Fibroblast of skin of left biceps (primary cell): ENCODE measurements around the gene CSGALNACT2.

Experiments used
- DNase-seq, 2 experiments: peaks; one replicate each; pipeline ENCODE4 v3.0.0-alpha.2; 2013; ENCODE audit warnings: low read depth in 2 of 2

CSGALNACT2 gene

DNA sequence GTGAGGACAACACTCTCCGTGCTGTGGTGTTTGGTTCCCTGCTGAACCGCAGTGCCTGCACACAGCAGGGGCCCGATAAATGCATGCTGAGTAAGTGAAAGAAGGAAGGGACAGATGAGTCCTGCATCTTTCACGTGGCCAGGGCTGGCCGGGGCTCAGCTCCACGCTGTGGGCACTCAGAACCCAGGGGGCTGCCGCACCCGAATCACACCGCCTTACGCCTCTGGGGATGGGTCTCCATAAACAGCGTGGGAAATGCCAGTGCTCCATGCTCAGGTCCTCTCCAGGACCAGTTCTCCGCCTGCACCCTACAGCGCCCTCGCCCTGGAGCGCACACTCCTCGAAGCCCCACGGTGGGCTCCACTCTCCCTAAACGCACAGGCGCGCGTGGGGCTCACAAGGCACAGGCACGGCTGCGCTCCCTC lies 90.5 kb downstream of the CSGALNACT2 start:
- DNase-seq: no peak

DNA sequence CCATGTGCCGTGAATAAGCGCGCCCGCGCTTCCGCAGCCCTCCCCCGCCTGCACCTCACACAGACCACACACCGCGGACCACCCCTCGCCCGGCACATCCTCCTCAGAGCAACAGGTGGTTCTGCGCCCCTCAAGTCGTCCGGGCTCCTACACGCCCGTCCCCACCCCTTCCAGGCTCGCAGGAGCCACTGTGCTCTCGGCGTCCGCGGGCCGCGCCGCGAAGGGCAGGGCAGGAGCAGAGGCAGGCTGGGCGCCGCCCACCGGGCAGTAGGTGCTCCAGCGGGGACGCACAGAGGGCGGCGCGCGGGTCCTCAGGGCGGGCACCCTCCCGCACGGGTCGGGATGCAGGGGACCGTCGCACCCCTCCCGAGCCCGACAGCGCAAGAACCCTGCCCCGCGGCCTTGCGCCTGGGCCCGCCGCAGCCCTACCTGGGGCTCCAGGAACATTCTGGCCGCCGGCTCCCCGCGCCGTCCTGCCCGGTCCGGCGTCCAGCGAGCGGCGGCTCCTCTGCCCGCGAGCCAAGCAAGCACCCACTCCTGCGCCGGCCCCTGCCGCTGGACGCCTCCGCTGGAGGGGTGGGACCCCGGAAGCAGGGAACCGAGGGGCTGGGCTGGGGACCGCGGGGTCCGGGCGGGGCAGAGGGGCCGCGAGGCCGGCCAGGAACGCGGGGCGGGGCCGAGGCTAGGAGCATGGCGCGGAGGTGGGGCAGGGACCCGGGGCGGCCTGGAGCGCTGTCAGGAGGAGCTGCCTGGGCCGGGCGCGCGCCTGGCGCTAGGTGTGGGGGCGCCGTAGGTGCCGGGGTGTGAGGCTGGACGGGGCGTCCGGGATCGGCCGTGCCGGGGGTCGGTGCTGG lies 91.2 kb downstream of the CSGALNACT2 start:
- no peak for DNase-seq

DNA sequence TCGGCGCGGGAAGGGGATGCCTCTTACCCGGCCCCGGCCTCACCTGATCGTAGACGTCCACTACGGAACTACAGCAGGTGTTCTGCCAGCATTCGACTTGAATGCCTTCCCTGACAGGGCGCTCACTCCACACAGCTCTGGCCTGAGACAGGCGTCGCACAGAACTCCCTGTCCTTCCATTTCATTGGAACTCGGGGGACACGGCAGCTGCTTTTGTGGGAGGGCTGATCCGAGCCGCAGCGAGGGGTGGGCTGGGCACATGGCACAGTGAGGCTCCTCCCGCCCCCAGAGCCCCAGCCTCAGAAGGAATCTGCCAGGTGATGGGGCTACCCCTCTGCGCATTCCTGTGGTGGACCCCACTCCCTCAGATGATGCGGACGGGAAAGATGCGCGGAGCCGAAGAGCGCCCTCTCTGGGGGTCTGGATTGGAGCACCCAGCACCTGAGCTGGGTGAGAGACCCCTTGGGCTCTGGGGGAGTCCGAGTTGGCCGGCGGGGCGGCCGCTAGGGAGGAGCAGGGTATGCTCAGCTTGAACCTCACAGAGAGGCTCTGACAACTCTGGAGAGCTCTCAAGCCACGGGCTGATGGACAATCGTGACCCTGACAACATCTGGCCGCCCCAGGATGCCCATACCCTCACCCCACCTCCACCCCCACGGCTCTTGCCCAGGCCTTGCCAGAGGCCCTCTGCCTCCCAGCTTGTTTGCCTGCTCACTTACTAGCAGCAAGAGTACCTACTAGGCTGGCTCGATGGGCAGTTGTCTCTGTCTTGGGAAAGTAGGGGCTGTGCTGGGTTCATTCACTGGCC lies 92.1 kb downstream of the CSGALNACT2 start:
- DNase-seq: no peak

DNA sequence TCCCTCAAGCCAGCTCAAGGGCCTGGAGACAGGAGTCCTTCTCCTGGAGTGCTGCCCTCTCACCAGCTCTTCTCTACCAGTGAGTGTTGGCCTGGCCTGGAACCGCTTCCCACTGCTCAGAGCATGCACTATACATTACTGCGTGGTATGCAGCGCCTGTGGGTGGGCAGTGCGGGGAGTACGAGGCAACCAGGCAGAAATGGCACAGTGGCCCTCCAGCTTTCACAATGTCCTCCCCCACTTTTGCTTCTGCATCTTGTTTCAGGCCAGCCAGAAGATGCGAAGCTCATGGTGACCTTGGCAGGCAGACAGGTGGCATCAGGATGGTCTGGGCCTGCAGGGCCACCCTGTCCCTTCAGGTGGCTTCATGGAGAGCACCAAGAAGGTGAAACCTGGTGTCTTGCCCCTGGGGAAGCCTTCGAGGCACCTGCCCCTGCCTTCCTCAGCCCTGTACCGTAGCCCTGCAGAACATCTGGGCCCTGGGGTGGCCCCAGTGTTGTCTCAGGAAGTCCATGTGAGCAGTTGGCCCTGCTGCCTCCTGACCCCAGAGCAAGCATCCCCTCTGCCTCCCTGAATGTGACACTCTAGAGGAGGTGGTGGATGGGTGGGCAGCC lies 92.8 kb downstream of the CSGALNACT2 start:
- DNase-seq: no peak

DNA sequence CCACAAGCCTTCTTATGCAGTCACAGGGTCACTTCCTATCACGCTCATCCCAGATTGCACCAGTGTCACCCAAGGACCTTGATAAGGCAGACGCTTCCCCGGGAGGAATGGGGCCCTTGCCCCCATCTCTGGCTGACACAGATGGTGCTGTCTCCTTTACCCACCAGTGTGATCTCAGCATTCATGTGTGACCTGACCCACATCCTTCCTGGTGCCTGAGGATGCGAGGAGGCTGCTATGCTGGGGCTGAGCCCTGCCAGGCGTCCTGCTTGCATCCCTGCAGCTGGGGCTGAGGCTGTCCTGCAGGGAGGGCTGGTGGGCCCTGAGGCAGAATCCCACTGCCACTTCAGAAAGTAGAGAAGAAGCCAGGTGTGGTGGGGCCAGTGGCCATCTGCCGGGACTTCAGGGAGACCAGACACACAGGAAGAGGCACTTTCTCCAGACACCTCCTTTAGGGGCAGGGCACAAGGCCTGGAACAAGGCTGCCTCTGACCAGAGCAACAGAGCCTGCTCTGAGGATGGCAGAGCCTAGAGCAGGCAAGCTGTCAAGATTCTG lies 93.4 kb downstream of the CSGALNACT2 start:
- DNase-seq: no peak

DNA sequence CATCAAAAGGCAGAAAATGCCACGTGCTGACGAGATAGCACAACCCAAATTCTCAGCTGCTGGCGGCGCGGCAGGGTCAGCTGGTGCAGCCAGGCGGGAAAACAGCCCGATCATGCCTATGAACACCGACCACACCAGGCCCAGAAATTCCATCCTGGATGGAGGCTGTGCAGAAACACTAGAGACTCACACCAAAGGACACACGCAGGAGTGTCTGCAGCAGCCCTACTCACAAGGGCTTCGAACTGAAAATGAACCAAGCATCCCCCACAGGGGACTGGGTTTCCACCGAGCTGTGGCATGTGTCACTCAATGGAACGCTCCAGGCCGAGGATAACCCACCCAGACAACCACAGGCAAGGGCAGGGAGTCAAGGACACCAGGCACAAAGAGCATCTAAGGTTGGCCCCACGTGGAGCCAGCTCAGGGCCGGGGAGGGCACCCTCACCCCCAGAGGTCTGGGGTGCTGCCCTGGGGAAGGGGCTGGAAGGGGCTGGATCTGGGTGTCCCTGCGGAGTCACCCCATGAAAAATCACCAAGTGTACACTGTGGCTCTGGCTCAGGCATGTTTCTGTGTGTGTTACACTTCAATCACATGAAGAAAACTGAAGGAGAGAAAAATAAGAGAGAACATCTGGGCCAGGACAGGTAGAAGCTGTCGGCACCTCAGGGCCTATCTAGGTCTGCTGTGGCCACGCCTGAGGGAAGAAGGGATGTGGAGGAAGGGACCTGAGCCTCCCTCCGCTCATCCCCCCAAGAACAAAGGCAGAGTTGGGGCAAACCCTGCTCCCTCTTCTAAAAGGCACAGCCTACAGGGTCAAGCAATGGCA lies 95.6 kb downstream of the CSGALNACT2 start:
- DNase-seq: no peak

DNA sequence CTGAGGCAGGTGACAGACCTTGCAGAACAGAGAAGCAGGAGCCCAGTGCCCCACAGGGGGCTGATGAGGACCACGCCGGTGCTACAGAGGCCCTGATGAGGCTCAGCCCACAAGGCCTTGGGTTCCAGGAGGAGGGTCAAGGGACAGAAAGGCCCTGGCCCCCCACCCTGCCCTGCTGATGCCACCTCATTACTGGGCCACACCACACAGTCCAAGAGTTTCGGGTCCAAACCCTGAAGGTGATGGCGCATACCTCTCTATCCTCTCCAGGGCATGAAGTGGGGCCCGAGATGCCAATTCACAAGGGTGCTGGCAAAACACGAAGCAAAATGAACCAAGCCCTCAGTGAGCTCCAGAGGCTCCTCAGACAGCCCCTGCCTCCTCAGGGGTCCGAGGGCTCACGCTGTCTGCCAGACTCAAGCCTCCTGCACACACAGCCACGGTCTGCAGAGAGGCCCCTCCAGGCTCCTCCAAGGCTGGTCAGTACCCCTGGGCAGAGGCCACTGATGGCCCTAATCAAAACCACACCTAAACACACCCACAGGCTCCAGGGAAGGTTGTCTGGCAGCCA lies 96.3 kb downstream of the CSGALNACT2 start:
- no peak for DNase-seq
